Measurements from ENCODE around the gene ZNF496.

DNA sequence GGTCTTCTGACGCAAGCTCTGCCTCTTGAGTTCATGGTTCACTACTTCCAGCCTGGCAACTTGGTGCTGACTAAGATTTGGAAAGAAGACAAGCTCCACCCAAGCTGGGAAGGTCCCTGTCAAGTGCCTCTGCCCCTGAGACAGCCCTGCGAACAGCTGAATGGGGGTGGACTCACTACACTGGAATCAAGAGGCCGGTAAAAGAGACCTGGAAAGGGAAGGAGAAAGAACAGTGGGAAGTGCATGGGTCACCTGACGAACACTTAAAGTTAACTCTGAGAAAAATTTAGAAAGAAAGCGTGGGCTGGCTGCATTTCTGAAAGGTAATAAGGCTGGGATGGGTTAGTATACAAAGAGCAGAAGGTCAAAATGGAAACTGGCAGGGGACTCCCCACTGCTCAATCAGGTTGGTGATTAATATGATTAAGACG is 26.1 kb upstream of the ZNF496 start:
- TF ChIP-seq, protein P1, sequence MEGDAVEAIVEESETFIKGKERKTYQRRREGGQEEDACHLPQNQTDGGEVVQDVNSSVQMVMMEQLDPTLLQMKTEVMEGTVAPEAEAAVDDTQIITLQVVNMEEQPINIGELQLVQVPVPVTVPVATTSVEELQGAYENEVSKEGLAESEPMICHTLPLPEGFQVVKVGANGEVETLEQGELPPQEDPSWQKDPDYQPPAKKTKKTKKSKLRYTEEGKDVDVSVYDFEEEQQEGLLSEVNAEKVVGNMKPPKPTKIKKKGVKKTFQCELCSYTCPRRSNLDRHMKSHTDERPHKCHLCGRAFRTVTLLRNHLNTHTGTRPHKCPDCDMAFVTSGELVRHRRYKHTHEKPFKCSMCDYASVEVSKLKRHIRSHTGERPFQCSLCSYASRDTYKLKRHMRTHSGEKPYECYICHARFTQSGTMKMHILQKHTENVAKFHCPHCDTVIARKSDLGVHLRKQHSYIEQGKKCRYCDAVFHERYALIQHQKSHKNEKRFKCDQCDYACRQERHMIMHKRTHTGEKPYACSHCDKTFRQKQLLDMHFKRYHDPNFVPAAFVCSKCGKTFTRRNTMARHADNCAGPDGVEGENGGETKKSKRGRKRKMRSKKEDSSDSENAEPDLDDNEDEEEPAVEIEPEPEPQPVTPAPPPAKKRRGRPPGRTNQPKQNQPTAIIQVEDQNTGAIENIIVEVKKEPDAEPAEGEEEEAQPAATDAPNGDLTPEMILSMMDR (IDR thresholded peaks at IDR 0.05): no peak
- TF ChIP-seq ZFX (IDR thresholded peaks at IDR 0.05; ENCODE audit: borderline replicate concordance): no peak
